Activated T-helper 1 cell treated with anti-CD3 and anti-CD28 coated beads, Interleukin-2, amount 50 U/mL, for 16 hours (primary cell): ENCODE measurements around the gene NPIPA3.
"Not testable (repeated sequence)": the region's sequence is repeated elsewhere in the genome, so short reads cannot be mapped to it uniquely, and the experiment has no call there.

Experiments
- DNase-seq, 2 donors: peaks; one replicate each; pipeline ENCODE4 v3.0.0-alpha.2; 2020; ENCODE audit warnings: low read depth in 1 of 2, low spot score in 1 of 2

The NPIPA3 gene

GRCh38 chr16:14703156-14704011 lies at the start of gene NPIPA3:
Gene NPIPA3 (plus strand): TSS chr16:14703411. CDS start chr16:14708944, 5,533 bp downstream.
- DNase-seq, result not testable (repeated sequence)

GRCh38 chr16:14658063-14658462 lies 45.1 kb upstream of the NPIPA3 start:
- DNase-seq, result no peak

DNA sequence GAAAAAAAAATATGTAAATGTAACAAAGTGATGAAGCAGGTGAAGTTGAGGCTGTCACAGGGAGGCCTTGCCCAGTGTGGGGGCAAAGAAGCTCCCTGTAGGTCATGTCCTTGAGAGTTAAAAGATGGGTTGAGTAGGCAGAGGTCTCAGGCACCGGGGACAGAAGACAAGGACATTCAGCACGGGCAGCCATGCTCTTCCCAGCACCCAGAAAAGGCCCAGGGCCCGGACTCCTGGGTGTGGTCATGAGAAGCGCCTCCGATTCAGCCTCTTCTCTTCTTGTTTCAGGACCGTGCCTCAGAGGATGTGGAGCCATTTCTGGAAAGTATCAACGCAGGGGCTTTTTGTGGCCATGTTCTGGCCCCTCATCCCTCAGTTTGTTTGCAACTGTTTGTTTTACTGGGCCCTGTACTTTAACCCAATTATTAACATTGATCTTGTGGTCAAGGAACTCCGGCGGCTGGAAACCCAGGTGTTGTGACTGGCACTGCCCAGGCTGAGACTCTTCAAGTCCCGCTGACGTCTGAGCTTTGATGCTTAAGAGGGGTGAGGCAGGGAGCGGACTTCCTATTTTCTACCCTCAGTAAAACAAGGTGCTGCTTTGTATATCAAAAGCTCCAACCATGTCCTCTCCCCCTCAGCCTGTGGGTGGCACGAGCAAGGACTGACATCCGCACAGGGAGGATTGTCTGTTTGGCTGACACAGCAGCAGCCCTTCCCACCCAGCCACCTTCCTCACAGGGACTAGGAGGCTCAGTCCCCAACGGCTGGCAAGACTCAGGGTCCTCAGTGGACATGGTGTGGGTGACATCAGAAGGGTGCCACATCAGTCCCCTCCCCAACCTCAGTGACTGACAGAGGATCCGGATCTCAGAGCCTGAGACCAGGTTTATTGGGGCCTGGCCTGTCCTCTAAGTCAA lies 35.6 kb upstream of the NPIPA3 start:
- no peak for DNase-seq

GRCh38 chr16:14668556-14669223 lies 34.5 kb upstream of the NPIPA3 start:
- no peak for DNase-seq

GRCh38 chr16:14669776-14670175 lies 33.4 kb upstream of the NPIPA3 start:
- DNase-seq, result no peak

DNA sequence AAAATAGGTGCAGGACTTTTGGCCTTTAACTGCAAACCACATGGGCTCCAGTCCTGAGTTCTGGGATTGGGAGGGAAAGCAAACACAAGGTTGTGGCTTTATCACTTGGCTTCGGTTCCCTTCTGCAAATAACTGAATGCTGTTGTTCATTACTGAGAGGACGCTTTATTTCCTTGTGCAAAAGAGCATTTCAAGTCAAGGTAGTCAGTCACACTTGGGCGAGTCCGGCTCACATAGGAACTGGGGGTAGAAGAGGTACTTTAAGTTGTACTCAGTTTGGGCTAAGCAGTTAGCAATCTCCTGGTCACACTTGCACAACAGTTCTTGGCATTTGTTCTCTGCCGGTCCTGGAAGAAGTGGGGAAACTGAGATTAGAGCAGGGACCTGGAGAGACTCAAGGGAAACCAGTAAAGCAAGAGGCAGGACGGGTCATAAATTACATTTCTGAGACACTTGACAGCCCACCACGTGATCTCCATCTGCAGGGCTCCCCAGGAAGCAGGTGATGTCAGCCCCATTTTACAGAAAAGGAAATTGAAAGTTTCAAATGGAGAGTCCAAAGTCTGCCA lies 30.7 kb upstream of the NPIPA3 start:
- no peak for DNase-seq

DNA sequence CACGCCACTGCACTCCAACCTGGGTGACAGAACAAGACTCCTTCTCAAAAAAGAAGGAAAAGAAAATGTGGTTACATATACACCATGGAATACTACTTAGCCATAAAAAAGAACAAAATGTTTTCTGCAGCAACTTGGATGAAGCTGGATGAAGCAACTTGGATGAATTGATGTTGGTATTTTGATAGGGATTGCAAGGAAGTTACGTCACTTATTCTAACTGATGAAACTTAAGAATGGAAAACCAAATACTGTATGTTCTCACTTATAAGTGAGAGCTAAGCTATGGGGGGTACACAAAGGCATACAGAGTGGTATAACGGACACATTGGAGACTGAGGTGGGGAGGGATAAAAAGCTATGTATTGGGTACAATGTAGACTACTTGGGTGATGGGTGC lies 26.6 kb upstream of the NPIPA3 start:
- no peak for DNase-seq

DNA sequence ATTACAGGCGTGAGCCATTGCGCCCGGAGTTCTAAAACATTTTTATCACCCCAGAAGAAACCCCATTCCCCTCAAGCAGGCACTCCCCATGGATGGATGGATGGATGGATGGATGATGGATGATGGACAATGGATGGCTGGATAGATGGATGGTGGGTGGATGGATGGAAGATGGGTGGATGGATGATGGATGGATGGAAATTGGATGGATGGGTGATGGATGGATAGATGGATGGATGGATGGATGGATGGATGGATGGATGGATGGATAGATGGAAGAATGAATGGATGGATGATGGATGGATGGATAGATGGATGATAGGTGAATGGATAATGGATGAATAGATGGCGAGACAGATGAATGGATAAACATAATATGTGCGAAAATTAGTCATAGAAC lies 25.6 kb upstream of the NPIPA3 start:
- no peak for DNase-seq

- DNase-seq, result no peak
Observed at GRCh38 chr16:14678748-14679497, 24.3 kb upstream of the NPIPA3 start.

GRCh38 chr16:14680396-14680795 lies 22.8 kb upstream of the NPIPA3 start:
- DNase-seq, result not testable (repeated sequence)

DNA sequence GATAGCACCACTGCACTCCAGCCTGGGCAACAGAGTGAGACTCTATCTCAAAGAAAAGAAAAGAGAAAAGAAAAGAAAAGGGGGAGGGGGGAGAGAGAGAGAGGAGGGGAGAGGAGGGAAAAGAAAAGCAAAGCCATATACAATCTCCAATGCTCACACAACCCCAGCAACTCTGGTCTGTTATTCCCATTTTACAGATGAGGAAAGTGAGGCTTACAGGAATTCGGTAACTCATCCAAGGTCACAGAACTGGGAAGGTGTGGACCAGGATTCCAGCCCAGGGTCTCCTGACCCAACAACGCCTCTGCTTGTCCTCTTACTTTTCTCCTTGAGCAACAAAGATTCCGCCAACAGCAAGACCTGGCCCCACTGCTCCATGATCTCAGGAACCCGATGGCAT lies 22.1 kb upstream of the NPIPA3 start:
- no peak for DNase-seq

- DNase-seq, result no peak
Observed at GRCh38 chr16:14682121-14682520, 21.1 kb upstream of the NPIPA3 start.

- not testable (repeated sequence) for DNase-seq
Observed at GRCh38 chr16:14685870-14686793, 17.1 kb upstream of the NPIPA3 start.

DNA sequence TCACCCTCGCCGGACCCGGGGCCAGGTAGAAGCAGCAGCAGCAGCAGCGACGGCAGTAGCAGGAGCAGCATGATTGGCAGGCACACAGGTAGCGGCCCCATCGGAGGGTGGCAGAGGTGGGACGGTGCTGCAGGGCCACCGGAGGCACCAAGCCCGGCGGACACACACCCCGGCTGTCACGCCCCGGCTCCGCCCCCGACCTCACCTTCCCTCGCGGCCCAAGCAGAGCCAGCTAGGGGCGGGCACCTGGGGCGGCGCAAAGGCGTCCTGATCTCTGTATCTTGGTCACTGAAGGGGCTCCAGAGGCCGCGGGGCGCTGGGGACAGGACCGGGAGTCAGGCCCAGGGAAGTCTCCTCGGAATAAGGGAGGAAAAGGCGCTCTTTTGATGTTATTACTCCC lies 9.1 kb upstream of the NPIPA3 start, which contains the start of gene PLA2G10:
TSS of gene PLA2G10 (minus strand) at position 180 of the 400 bp plus-strand sequence. CDS start at position 101, 79 bp downstream.
- not testable (repeated sequence) for DNase-seq

DNA sequence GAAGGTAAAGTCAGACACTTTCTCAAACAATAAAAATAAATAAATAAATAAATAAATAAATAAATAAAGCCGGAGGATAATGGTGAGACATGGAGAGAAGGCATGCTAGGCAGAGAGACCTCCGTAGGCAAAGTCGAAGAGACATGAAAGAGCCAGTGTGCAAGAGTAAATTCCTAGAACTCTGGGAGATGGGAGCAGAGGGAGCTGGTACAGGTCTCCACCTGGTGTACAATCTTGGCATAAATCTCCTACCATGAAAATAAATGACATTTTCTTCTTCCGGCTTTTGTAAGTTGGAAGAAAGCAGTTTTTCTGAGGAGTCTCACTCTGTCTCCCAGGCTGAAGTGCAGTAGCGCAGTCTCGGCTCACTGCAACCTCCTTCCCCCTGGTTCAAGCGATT lies 1.4 kb upstream of the NPIPA3 start:
- DNase-seq, result not testable (repeated sequence)

DNA sequence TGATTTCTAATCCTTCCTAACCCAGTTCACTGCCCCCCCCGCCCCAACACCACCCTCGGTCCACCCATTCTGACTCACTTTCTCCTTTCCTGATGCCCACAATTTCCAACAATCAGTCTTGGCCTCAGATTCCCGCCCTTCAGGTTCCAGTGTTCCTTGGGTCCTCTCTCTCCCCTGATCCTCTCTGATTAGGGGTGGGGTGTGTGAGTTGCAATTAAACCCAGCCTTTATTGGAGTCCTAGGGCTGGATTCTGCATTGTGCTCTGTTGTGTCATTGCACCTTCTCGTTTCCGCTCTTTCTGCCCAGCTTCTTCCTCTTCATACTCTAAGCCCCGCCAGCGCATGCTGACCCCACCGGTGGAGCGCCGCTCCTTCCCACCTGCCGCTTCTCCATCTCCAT lies 539 bp upstream of the NPIPA3 start:
- not testable (repeated sequence) for DNase-seq

DNA sequence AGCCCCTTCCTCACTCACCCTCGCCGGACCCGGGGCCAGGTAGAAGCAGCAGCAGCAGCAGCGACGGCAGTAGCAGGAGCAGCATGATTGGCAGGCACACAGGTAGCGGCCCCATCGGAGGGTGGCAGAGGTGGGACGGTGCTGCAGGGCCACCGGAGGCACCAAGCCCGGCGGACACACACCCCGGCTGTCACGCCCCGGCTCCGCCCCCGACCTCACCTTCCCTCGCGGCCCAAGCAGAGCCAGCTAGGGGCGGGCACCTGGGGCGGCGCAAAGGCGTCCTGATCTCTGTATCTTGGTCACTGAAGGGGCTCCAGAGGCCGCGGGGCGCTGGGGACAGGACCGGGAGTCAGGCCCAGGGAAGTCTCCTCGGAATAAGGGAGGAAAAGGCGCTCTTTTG lies 30.0 kb downstream of the NPIPA3 start:
- not testable (repeated sequence) for DNase-seq

GRCh38 chr16:14740832-14741385 lies 37.7 kb downstream of the NPIPA3 start:
- DNase-seq, result not testable (repeated sequence)

GRCh38 chr16:14741794-14742193 lies 38.6 kb downstream of the NPIPA3 start:
- DNase-seq, result not testable (repeated sequence)
